Left ventricle myocardium inferior (tissue), 1 donor: ENCODE data around the gene SDK1. TPM values are rescaled to one million over a fixed set of nuclear protein-coding genes. Genes with fewer than 3 reads are reported as not detected.

Experiments used
- DNase-seq: peaks from one replicate; pipeline ENCODE4 v3.0.0-alpha.2; 2020
- H3K27ac ChIP-seq: fragments of 200-600 bp; replicated peaks from 2 replicates; pipeline ENCODE4 v1.8.0; 2021
- H3K27me3 ChIP-seq: fragments of 200-600 bp; 2 replicates; pipeline ENCODE4 v1.8.0; 2021; ENCODE audit warnings: low read depth
- H3K36me3 ChIP-seq: fragments of 200-600 bp; 2 replicates; pipeline ENCODE4 v1.8.0; 2021
- H3K4me1 ChIP-seq: fragments of 200-600 bp; 2 replicates; pipeline ENCODE4 v1.8.0; 2021
- H3K4me3 ChIP-seq: fragments of 200-600 bp; 2 replicates; pipeline ENCODE4 v1.8.0; 2021; ENCODE audit warnings: mild to moderate bottlenecking, moderate library complexity
- H3K9me3 ChIP-seq: fragments of 200-600 bp; replicated peaks from 2 replicates; pipeline ENCODE4 v1.8.0; 2021
- CTCF ChIP-seq: fragments of 200-600 bp; IDR thresholded peaks from 2 replicates; pipeline ENCODE4 v1.8.0; 2021; ENCODE audit warnings: antibody characterized with exemption, mild to moderate bottlenecking, borderline replicate concordance
- intact Hi-C: fragments of 100-400 bp; cut with micrococcal nuclease; formaldehyde crosslinking; loops from one replicate; pipeline ENCODE4 v1.11.0; 2022
- total RNA-seq: library from RNA; stranded (reverse); fragmentation: NEBNext Ultra II Directional; extraction: Animal tissue kit (Norgen Biotek cat#: 25700); gene quantifications from one replicate; pipeline ENCODE4 v1.2.1, GENCODE V29; 2021
- donor health status: DM: no; HTN: yes; CAD: no; lungs with severe emphysema.

The SDK1 gene
- total RNA-seq, 1 donor from 2014 or later = 1.3 TPM

GRCh38 chr7:3548815-3549214 lies 247.8 kb downstream of the SDK1 start:
- no peaks in the 10 kb centered on the region for H3K27me3 ChIP-seq
- TF ChIP-seq CTCF = no peak
- no peaks in the 10 kb centered on the region for H3K36me3 ChIP-seq
- no peak for DNase-seq
- no peaks in the 10 kb centered on the region for H3K9me3 ChIP-seq
- intact Hi-C loops = no loop called here
- no peaks in the 10 kb centered on the region for H3K4me1 ChIP-seq
- H3K27ac ChIP-seq = no peak overlapping the region
- no peak overlapping the region for H3K4me3 ChIP-seq

- TF ChIP-seq CTCF = no peak
- intact Hi-C loops = no loop called here
- Histone ChIP-seq H3K9me3 (no peaks in the 10 kb centered on the region), H3K4me1 (no peaks in the 10 kb centered on the region), H3K36me3 (no peaks in the 10 kb centered on the region), H3K27ac (no peak overlapping the region), H3K4me3 (no peak overlapping the region), H3K27me3 (no peaks in the 10 kb centered on the region)
- no peak for DNase-seq
Measured at GRCh38 chr7:3549601-3550000, 248.5 kb downstream of the SDK1 start.

- no peak for DNase-seq
- no peak overlapping the region for H3K4me3 ChIP-seq
- intact Hi-C loops = no loop called here
- H3K27ac ChIP-seq = no peak overlapping the region
- H3K36me3 ChIP-seq = no peaks in the 10 kb centered on the region
- H3K9me3 ChIP-seq = peaks cover 13% of the 10 kb centered on the region
- TF ChIP-seq CTCF = no peak
- H3K27me3 ChIP-seq = no peaks in the 10 kb centered on the region
- H3K4me1 ChIP-seq = no peaks in the 10 kb centered on the region
Measured at GRCh38 chr7:3551536-3551935, 250.5 kb downstream of the SDK1 start.

GRCh38 chr7:3552499-3552898 lies 251.4 kb downstream of the SDK1 start:
- Histone ChIP-seq H3K36me3 (no peaks in the 10 kb centered on the region), H3K4me1 (no peaks in the 10 kb centered on the region), H3K27ac (no peak overlapping the region), H3K4me3 (no peak overlapping the region), H3K9me3 (peaks cover 13% of the 10 kb centered on the region), H3K27me3 (no peaks in the 10 kb centered on the region)
- TF ChIP-seq CTCF = no peak
- intact Hi-C loops = no loop called here
- DNase-seq = no peak

- no peak for TF ChIP-seq CTCF
- Histone ChIP-seq H3K27ac (no peak overlapping the region), H3K36me3 (no peaks in the 10 kb centered on the region), H3K4me3 (no peak overlapping the region), H3K27me3 (no peaks in the 10 kb centered on the region), H3K4me1 (peaks cover 6% of the 10 kb centered on the region), H3K9me3 (peaks cover 13% of the 10 kb centered on the region)
- intact Hi-C loops = no loop called here
- DNase-seq = no peak
Measured at GRCh38 chr7:3558400-3558799, 257.3 kb downstream of the SDK1 start.

GRCh38 chr7:3559278-3559677 lies 258.2 kb downstream of the SDK1 start:
- peaks cover 6% of the 10 kb centered on the region for H3K4me1 ChIP-seq
- DNase-seq = no peak
- peaks cover 13% of the 10 kb centered on the region for H3K9me3 ChIP-seq
- H3K27ac ChIP-seq = no peak overlapping the region
- intact Hi-C loops = no loop called here
- H3K36me3 ChIP-seq = no peaks in the 10 kb centered on the region
- H3K4me3 ChIP-seq = no peak overlapping the region
- H3K27me3 ChIP-seq = no peaks in the 10 kb centered on the region
- no peak for TF ChIP-seq CTCF
